HG02571 (cell line): ENCODE measurements around the gene CLGN.
"Not testable (repeated sequence)": the region's sequence is repeated elsewhere in the genome, so short reads cannot be mapped to it uniquely, and the experiment has no call there.

Source experiments
- ATAC-seq: cut with Tn5 transposase; IDR thresholded peaks from one replicate; pipeline ENCODE4 v1.9.1; 2021; ENCODE audit warnings: mild to moderate bottlenecking, moderate library complexity; ENCODE audit not compliant: unreplicated experiment

CLGN gene, protein sequence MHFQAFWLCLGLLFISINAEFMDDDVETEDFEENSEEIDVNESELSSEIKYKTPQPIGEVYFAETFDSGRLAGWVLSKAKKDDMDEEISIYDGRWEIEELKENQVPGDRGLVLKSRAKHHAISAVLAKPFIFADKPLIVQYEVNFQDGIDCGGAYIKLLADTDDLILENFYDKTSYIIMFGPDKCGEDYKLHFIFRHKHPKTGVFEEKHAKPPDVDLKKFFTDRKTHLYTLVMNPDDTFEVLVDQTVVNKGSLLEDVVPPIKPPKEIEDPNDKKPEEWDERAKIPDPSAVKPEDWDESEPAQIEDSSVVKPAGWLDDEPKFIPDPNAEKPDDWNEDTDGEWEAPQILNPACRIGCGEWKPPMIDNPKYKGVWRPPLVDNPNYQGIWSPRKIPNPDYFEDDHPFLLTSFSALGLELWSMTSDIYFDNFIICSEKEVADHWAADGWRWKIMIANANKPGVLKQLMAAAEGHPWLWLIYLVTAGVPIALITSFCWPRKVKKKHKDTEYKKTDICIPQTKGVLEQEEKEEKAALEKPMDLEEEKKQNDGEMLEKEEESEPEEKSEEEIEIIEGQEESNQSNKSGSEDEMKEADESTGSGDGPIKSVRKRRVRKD

DNA sequence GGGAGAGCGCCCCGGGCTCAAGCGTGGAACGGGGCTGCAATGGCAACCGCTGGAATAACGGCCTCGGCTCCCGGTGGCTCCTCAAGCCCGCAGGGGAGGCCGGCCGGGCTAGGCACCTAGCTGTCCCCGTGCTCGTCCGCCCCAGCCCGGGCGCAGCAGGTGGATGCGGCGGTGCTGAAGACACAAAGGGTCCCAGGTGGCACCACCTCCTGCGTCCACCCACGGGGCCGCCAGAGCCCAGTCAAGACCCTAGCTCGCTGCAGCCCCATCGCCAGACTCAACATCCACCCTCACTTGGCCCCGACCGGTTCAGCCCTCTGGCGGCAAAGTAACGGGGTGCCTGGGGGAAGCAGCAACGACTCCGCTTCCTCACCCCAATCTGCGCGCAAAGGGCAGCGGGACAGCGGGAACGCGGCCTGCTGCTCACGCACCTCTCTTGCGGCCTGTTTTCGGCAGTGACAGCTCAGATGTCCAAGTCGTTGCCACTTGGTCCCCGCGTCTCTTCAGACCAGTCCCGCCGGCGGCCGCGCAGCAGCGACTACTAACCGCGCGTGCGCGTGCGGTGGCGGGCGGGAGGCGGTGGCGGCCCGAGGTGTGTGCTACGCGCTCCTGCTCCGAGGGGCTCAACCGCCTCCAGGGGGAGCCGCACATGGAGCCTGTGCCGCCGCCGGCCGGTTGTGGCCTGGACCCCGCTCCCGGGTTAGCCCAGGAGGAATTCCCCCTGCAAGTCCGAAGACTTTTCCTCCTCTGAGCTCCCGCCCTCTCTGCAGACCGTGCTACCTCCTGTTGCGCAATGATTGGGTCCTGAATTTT is at the start of gene CLGN:
TSS of gene CLGN (minus strand) at position 543 of the 813 bp plus-strand sequence. CDS start 14,570 bp downstream, outside the sequence.
- peak; percentile 92 for ATAC-seq

DNA sequence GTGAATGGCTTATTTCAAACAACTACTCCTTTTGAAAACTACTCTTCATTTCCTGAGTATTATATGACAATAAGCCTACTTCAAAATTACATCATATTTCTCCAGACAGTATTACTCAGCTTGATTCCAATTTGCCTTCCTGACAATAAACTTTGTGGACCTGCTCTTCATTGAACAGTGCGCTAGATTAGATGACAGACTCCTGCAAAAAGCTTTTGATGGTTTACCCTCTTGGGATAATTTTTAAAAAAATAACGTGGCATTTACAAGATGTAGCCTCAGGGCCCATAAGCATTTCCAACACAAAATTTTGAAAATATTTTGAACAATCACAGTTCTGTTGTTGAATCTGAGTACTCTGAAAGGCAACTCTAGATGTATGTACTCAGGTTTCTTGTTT is 44.7 kb upstream of the CLGN start:
- no peak for ATAC-seq

- no peak for ATAC-seq
Measured at GRCh38 chr4:140469791-140470733, 42.6 kb upstream of the CLGN start.

DNA sequence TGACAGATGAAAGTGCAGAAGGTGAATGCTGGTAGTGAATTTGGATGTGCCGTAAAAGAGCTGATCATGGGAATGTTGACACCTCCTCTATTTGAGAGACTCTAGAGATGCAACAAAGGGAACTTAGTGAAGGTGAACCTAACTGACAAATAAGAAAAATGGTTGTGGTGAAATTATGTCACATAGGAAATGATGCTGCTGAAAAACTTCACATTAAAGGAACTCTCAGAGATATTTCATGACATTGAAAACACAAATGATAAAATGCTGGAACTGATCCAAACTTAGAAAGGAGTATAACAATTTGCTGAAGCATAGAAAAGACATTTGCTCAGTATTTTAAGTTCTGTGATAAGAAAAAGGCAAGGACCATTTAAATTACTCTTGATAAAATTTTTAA is 38.7 kb upstream of the CLGN start:
- ATAC-seq: no peak

DNA sequence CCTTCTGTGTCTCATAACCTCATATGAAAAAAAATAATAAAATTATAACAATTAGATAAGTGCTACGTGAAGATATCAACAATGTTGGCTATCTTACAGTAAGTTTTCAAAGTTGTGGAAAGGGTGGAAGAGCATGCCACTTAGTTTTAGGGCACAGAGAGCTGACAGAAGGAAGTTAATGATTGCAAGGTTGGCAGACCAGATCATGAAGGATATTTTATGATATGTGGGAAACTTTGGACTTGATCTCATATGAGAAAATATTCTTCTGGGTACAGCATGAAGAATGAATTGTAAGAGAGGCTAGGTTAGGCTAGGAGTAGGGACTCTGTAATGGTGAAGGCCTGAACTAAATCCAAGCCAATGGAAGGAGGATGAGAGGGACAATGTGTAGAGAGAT is 36.2 kb upstream of the CLGN start:
- ATAC-seq: no peak

GRCh38 chr4:140463182-140463581 is 35.7 kb upstream of the CLGN start:
- ATAC-seq: no peak

- no peak for ATAC-seq
Measured at GRCh38 chr4:140450352-140450751, 22.9 kb upstream of the CLGN start.

GRCh38 chr4:140448830-140449229 is 21.4 kb upstream of the CLGN start:
- no peak for ATAC-seq

DNA sequence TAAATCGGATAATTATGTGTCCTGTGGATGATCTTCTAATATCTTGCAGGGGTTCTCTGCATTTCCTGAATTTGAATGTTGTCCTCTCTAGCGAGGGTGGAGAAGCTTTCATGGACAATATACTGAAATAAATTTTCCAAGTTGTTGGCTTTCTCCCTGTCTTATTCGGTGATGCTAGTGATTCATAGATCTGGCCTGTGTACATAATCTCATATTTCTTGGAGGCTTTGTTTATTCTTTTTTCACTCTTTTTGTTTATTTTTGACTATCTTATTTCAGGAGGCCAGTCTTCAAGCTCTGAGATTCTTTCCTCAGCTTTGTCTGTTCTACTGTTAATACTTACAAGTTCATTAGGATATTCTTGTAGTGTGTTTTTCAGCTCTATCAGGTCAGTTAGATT is 20.7 kb upstream of the CLGN start:
- no peak for ATAC-seq

DNA sequence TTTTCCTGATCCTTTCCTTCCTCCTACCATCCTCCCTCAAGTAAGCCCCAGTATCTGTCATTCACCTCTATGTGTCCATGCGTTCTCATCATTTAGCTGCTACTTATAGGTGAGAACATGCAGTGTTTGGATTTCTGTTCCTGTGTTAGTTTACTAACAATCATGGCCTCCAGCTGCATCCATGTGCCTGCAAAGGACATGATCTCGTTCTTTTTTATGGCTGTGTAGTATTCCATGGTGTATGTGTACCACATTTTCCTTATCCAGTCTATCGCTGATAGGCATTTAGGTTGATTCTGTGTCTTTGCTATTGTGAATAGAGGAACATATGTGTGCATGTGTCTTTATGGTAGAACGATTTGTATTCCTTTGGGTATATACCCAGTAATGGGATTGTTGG is 16.9 kb upstream of the CLGN start:
- not testable (repeated sequence) for ATAC-seq

DNA sequence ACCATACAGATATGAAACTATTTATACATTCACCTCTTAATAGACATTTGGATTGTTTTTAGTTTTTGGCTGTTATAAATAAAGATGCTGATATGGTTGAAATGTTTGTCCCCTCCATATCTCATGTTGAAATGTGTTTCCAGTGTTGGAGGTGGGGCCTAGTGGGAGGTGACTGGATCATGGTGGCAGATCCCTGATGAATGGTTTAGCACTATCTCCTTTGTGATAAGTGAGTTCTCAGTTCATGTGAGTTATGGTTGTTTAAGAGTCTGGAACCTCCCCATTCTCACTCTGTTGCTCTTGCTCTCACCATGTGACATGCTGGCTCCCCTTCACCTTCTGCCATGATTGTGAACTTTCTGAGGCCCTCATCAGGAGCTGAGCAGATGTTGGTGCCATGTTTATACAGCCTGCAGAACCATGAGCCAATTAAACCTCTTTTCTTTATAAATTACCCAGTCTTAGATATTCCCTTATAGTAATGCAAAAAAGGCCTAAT is 12.2 kb upstream of the CLGN start:
- ATAC-seq: no peak

DNA sequence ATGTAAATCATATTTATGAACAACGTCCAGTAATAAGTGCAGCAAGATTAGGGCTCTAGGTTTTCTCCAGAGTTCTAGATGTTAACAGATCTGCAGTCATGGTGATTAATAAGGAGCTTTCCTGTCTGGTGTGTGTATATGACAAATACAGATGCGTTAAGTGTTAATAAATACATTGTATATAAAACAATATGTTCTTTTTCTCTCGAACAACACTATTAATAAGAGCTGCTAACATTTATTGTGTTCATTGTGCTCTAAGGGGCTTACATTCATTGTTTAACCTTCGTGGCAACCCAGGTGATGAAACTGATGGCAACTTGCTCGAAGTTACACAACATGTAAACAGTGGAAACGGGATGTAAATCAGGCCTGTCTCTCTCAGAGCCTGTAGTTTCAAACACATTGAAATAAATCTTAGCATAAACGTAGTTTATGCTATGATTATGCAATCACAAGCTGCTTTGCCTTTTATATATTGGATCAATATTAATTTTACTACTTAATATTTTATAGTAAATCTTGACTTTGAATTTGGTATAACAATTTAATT is 547 bp upstream of the CLGN start:
- no peak for ATAC-seq

GRCh38 chr4:140426610-140427105 is 790 bp downstream of the CLGN start:
- ATAC-seq: no peak

GRCh38 chr4:140423106-140423505 is 4.3 kb downstream of the CLGN start:
- ATAC-seq: no peak

DNA sequence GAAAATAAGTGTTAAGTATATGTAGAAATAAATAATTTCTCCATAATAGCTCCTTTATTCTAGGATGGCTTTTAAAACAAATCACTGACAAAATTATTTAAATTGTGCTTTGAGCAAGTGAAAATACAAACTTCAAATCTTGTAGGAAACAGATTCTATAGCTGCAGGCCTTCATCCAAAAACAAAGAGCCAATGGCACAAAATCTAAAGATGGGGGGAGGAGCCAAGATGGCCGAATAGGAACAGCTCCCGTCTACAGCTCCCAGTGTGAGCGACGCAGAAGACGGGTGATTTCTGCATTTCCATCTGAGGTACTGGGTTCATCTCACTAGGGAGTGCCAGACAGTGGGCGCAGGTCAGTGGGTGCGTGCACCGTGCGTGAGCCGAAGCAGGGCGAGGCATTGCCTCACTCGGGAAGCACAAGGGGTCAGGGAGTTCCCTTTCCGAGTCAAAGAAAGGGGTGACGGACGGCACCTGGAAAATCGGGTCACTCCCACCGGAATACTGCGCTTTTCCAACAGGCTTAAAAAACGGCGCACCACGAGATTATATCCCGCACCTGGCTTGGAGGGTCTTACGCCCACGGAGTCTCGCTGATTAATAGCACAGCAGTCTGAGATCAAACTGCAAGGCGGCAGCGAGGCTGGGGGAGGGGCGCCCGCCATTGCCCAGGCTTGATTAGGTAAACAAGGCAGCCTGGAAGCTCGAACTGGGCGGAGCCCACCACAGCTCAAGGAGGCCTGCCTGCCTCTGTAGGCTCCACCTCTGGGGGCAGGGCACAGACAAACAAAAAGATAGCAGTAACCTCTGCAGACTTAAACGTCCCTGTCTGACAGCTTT is 14.1 kb downstream of the CLGN start:
- ATAC-seq: not testable (repeated sequence)

DNA sequence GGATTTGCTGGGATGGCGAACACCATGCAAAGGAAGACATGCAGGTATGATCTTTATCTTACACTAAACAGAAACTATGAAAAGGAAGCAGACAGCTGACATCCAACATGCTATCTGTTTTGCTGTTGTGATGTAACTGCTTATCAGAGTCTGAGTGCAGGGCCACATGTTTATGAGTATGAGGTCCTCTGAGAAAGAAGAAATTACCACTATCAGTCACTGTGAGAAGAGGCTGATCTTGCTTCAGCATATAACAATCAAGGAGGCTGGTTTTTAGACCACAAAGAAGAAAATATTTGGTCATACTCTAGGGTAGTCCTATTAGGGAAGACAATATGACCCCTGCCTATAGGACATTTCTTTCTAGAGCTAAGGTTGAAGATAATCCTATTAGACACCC is 18.5 kb downstream of the CLGN start:
- ATAC-seq: no peak

DNA sequence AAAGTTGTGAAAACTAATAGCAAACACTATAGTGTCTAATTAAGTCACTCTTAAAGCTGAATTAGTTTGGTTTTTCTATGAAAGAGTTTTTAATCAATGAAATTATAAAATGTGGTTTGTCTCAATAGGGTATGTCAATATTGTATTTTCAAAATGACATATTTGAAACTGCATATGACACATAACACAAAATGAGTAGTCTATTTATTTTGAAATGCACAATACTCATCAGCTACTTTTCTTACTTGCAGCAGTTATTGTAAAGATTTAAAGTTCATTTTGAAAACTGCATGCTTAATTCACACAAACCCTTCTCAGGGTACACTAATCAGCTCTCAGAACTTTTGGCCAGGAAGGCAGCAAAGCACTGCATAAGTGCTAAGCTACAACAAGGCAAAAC is 21.2 kb downstream of the CLGN start:
- ATAC-seq: no peak

DNA sequence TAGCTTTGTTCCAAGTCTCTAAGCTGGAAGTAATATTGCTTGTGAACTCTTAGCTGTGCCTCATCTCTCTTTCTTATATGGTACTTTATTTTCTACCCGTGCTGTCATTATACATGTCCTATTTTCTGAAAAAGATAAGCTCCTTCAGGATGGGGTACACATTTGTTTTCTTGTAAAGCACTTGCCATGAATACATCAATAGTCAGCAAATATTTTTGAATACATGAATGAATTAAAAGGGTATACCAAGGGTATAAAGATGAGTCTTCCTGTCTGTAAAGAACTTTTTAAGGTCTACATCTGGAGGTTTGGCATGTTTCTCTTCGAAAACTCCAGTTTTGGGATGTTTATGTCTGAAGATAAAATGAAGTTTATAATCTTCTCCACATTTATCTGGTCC is 27.3 kb downstream of the CLGN start:
- no peak for ATAC-seq

- no peak for ATAC-seq
Measured at GRCh38 chr4:140395668-140396067, 31.8 kb downstream of the CLGN start.
